Bronchial epithelial cell (primary cell): ENCODE measurements around the gene PRR19. TPM values are rescaled to one million over a fixed set of nuclear protein-coding genes. Genes with fewer than 3 reads are reported as not detected.
"Not testable (repeated sequence)": the region's sequence is repeated elsewhere in the genome, so short reads cannot be mapped to it uniquely, and the experiment has no call there.

Source experiments
- DNase-seq: peaks from one replicate; pipeline ENCODE4 v3.0.0-alpha.2; 2010; ENCODE audit warnings: low read depth
- FAIRE-seq: peaks from 2 replicates; lab custom pipeline; 2011; peaks lifted over from hg19 to GRCh38; lab: Jason Lieb, UNC
- H3K27me3 ChIP-seq: 2 replicates; pipeline ENCODE4 v1.5.1; 2011; ENCODE audit warnings: low read length; ENCODE audit not compliant: control insufficient read depth, insufficient read depth
- H3K36me3 ChIP-seq: 2 replicates; pipeline ENCODE4 v1.5.1; 2011; ENCODE audit warnings: low read length; ENCODE audit not compliant: control insufficient read depth, insufficient read depth
- H3K4me3 ChIP-seq: 2 replicates; pipeline ENCODE4 v1.5.1; 2011; ENCODE audit warnings: mild to moderate bottlenecking, low read depth, low read length, control low read depth
- CTCF ChIP-seq: IDR thresholded peaks from 2 replicates; pipeline ENCODE4 v1.5.1; 2011; ENCODE audit warnings: mild to moderate bottlenecking, moderate library complexity, low read length, control low read depth, inconsistent platforms; ENCODE audit not compliant: insufficient read depth, severe bottlenecking
- total RNA-seq: library from RNA; depleted of rRNA; stranded (reverse); fragments of >200 nt; gene quantifications from 2 replicates; pipeline ENCODE4 v1.2.1, GENCODE V29; 2014

Gene PRR19
- total RNA-seq, 1 donor from 2014 or later = not detected

- no peak for TF ChIP-seq CTCF
- peaks cover 3% of the 10 kb centered on the region for H3K36me3 ChIP-seq
- no peaks in the 10 kb centered on the region for H3K27me3 ChIP-seq
- no peak overlapping the region for H3K4me3 ChIP-seq
- no peak for DNase-seq
- FAIRE-seq = no peak
Measured at GRCh38 chr19:42335374-42335936, 33.5 kb downstream of the PRR19 start.

- no peak for TF ChIP-seq CTCF
- FAIRE-seq = no peak
- peaks cover 3% of the 10 kb centered on the region for H3K36me3 ChIP-seq
Measured at GRCh38 chr19:42335971-42336370, 34.0 kb downstream of the PRR19 start.

GRCh38 chr19:42339126-42339860, 37.4 kb downstream of the PRR19 start:
- FAIRE-seq, H3K27me3 ChIP-seq, H3K36me3 ChIP-seq, DNase-seq, H3K4me3 ChIP-seq: not testable (repeated sequence)

More at GRCh38 chr19:42335971-42336370, 34.0 kb downstream of the PRR19 start:
- H3K27me3 ChIP-seq = no peaks in the 10 kb centered on the region
- no peak overlapping the region for H3K4me3 ChIP-seq
- DNase-seq = no peak

- FAIRE-seq, H3K4me3 ChIP-seq, H3K36me3 ChIP-seq, H3K27me3 ChIP-seq, DNase-seq: not testable (repeated sequence)
Measured at GRCh38 chr19:42339922-42340321, 38.0 kb downstream of the PRR19 start.

GRCh38 chr19:42343344-42344110, 41.6 kb downstream of the PRR19 start:
- FAIRE-seq = no peak
- Histone ChIP-seq H3K36me3 (no peaks in the 10 kb centered on the region), H3K27me3 (no peaks in the 10 kb centered on the region), H3K4me3 (no peak overlapping the region)
- no peak for TF ChIP-seq CTCF
- DNase-seq = no peak

GRCh38 chr19:42344336-42344893, 42.5 kb downstream of the PRR19 start:
- DNase-seq (no peak), FAIRE-seq (no peak)
- Histone ChIP-seq H3K4me3 (no peak overlapping the region), H3K36me3 (no peaks in the 10 kb centered on the region), H3K27me3 (no peaks in the 10 kb centered on the region)
- no peak for TF ChIP-seq CTCF
